HG02678 (cell line): ENCODE data around the gene ATG4B.

Experiments
- ATAC-seq: cut with Tn5 transposase; IDR thresholded peaks from one replicate; pipeline ENCODE4 v1.9.1; 2021; ENCODE audit warnings: mild to moderate bottlenecking, moderate library complexity; ENCODE audit not compliant: unreplicated experiment

The ATG4B gene

GRCh38 chr2:241680827-241681599 lies 43.5 kb downstream of the ATG4B start:
- ATAC-seq = no peak

GRCh38 chr2:241686324-241686649 lies 48.8 kb downstream of the ATG4B start:
- peak; percentile 14 for ATAC-seq

GRCh38 chr2:241686650-241687425 lies 49.3 kb downstream of the ATG4B start, which contains the start of gene DTYMK:
Gene DTYMK, minus strand, starts transcription at chr2:241686815. Its CDS starts 32 bp downstream, at chr2:241686783.
- peak; percentile 98 for ATAC-seq

DNA sequence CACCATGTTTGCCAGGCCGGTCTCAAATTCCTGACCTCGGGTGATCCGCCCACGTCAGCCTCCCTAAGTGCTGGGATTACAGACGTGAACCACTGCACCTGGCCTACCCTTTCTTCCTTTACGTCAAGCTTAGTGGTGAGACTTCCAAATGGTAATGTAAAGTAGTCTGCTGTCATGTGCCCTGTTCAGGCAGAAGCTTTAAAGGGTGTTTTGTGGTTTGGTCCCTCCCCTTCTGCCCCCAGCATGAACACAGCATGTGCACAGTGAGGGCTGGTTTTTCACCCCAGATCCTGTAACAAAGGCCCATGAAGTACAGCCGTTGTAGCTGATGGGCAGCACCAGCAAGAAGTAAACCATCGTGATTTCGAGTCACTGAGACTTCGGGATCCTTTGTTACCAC lies 51.8 kb downstream of the ATG4B start:
- no peak for ATAC-seq

DNA sequence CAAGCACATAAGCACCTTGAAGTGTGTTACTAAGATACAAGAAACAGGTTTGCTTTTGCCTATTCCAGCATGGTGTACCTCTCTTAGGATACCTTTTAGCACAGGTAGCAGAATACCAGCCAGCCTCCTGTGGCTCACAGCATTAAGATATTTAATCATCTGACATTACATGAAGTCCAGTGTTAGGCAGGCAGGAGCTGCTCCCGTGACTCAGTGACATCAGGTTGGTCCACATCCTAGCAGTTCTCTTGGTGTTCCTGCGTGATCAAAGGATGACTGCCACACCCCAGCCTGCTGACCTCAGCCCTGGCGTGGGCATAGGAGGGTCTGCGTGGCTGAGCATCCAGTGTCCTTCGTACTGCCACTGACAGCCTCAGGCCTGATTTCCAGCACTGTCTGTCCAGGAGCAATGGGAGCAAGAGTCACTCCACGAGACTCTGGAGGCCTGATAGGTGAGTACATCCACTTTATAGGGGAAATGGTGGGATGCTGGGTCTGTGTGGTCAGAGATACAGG lies 52.8 kb downstream of the ATG4B start:
- ATAC-seq = no peak

DNA sequence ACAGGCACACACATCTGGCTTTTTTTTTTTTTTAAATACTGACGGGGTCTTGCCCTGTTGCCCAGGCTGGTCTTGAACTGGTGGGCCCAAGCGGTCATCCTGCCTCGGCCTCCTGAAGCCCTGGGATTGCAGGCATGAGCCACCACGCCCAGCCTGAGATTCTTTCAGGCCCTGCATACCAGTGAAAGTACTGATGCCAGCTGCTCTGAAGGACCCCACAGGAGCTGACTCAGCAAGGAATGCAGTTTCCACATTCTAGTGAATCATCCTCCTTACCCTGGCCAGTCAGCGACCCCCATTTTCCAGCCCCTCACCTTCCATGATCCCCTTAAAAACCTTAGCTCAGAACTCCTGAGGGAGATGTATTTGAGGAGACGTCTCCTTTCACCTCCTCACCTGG lies 55.0 kb downstream of the ATG4B start:
- no peak for ATAC-seq

GRCh38 chr2:241695651-241696050 lies 58.2 kb downstream of the ATG4B start:
- no peak for ATAC-seq

DNA sequence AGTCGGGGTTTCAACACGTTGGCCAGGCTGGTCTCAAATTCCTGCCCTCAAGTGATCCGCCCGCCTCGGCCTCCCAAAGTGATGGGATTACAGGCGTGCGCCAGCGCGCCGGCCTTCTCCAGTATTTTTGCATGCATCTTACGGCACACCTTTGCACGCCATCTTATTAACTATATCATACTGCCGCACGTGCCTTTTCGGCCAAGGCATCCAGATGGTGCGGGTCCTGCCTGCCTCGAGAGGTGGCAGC lies 63.6 kb downstream of the ATG4B start:
- no peak for ATAC-seq

GRCh38 chr2:241701399-241702154 lies 64.1 kb downstream of the ATG4B start, which contains the start of gene ING5:
Gene ING5, plus strand, starts transcription at chr2:241702039. Its CDS starts 27 bp downstream, at chr2:241702066.
- peak; percentile 61 for ATAC-seq

DNA sequence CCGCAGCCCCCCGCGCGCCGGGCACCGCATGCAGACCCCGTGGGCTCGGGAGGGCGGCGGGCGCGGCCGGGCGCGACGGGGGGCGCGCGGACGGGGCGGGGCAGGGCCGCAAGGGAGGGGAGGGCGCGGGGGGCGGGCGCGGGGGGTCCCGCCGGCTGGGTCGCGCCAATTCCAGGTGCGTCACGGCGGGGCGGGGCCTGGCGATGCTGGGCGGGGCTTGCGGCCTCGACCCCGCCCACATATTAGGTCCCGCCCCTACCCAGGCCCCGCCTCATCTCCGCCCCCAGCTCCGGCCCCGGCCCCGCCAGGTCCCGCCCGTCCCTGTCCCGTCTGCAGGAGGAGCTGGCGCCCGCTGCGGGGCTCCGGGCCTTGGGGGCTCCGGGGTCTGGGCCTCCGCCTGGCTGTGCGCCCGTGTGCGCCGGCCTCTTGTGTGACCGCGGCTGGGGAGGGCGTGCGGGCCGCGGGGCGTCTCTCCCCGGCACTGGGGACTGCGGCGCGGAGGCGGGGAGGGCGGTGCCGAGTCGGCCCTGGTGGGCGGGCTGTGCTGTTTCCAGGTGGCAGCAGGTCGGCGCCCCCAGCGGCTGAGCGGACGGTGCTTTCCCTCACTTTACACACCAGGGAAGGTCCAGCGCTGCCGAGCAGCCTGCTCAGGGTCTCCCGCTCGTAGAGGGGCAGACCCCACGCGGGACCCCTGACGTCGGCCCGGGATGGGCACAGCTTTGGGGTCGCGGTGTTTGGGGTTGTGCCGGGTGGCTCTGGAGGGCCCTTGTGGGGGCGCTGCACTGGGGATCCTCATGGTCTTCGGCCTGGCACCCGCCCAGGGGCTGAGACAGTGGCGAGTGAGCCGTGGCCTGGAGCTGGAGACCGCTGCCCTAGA lies 64.9 kb downstream of the ATG4B start:
- ATAC-seq = peak; percentile 62

GRCh38 chr2:241703032-241703604 lies 65.6 kb downstream of the ATG4B start:
- ATAC-seq = no peak

GRCh38 chr2:241706537-241706936 lies 69.0 kb downstream of the ATG4B start:
- ATAC-seq = no peak

DNA sequence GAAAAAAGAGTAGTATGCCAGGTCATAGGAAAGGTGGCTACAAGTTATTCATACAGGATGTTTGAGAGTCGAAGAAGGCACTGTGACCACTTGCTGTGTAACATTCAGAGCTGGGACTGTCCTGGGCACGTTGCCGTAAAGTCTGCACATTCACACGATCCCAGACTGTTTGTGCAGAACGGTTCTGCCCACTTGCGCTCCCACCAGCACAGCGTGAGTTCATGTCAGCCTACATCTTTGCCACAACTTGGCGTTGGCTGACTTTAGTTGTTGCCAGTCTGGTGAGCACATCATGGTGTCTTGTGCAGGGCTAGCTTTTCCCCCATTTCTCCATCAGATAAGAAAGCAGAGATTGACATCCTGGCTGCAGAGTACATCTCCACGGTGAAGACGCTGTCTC lies 71.4 kb downstream of the ATG4B start:
- ATAC-seq = no peak

DNA sequence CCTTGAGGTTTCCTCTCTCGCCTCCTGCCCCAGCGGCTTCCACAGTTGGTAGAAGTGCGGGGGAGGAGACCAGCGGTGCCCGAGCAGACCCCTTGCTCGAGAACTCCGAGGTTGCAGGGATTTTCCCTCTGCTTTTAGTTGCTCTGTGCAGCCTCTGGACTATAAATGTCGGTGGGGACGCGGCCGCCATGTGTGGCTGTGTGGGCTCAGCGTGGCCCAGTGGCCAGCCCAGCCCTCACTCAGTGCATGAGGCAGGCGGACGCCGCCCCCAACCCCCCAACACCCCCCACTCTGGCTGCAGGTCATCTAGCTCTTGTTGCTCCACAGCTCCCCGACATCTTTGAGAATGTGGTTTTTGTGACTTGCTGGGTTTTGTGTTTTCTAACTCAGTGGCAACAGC lies 81.6 kb downstream of the ATG4B start:
- ATAC-seq = no peak

DNA sequence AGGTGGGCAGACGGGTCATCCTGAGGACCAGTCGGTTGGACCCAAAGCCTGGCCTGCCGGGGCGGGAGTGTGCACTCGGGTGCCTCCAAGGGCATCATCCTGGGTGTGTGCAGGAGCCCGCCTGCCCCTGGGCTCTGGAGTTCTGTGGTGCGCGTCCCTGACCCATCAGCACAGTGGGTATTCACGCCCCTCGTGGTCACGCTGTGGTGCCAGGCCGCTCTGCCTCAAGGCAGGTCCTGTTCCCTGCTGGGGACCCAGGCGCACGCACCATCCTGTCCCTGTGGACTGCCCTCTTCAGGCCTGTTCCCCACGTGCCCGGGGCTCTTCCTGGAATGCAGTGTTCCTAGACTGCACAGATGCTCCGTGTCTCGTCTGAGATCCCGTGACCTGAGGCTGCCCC lies 82.6 kb downstream of the ATG4B start:
- no peak for ATAC-seq

DNA sequence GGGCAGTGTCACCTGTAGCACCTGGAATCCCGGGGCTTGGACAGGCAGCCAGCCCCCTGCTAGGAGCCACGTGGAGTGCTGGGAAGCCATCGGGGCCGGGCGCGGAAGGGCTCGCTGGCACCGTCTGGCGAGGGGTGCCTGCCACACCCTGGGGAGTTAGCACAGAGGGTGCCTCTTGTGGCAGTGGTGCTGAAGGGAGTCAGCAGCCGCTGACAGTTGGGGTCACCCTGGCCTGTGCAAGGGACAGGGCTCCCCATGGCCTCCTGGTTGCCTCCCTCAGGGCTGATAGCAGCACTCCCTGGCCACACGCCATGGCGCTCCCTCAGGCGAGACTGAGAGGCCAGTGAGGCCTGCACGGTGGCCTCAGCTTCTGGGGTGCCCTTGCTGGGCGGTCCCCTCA lies 83.1 kb downstream of the ATG4B start:
- ATAC-seq = no peak

DNA sequence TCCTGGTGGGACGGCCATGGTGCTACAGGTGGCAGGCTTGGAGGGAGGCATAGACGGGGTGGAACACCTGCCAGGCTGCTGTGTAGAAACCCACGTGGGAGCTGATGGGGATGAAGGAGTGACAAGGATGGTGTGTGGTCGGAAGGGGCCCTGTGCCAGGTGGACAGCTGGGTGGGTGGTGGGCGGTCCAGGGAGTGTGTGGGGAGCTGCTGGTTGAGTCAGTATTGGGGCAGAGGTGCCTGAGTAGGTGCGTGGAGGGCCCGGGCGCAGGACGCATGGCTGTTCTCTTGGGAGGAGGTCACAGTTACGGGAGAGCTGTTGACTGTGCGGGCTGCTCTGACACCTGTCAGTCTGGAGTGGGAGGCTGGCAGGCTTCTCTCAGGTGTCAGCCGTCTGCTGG lies 84.4 kb downstream of the ATG4B start:
- ATAC-seq = no peak

GRCh38 chr2:241722896-241723454 lies 85.5 kb downstream of the ATG4B start:
- no peak for ATAC-seq
